ENCODE data around the gene ZFR2. TPM values are rescaled to one million over a fixed set of nuclear protein-coding genes. Genes with fewer than 3 reads are reported as not detected.
"Not testable (repeated sequence)": the region's sequence is repeated elsewhere in the genome, so short reads cannot be mapped to it uniquely, and the experiment has no call there.

Gene ZFR2
- total RNA-seq, 2 donors from 2014 or later: not detected

DNA sequence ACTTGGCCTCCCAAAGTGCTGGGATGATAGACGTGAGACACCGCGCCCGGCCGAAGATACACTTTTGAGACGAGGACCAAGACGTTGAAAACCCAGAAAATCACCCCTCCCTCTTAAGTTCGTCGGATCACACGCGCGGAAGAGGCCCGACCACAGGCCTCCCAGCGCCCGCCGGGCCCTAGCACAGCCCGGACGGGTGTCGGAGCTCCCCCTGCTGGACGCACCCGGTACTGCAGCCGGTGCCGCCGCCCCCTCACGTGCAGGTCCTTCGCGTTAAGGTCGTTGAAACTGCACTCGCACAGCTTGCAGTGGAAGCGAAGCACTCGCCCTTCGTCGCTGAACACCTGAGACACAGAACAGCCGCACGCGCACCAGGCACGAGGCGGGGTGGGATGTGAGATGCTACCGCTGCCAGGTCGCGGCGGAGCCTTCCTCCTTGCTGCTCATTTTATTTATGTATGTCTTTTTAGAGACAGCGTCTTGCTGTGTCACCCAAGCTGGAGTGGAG lies 46.9 kb downstream of the ZFR2 start:
- intact Hi-C loops (cut with DNase I): no loop called here
- DNase-seq (ENCODE audit: low spot score): peak; percentile 91

DNA sequence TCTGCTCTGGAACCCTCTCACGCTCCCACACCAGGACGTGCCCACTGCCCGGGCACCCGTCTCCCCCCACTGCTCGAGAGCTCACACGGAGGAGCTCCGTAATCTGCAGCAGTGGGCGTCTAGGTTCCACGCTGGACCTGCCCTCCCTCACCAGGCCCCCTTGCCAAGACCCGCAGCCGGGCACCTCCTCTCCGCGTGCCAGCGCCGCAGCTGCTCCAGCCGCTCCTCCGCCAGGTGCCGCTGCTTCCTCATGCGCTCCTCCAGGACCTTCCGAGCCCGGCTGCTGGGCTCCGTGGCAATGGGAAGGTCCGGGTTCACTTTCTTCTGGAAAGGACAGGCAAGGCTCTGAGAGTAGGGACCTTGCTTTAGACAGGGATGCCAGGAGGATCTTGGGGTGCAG lies 47.7 kb downstream of the ZFR2 start:
- intact Hi-C loops (cut with DNase I): no loop called here
- no peak for DNase-seq (ENCODE audit: low spot score)

DNA sequence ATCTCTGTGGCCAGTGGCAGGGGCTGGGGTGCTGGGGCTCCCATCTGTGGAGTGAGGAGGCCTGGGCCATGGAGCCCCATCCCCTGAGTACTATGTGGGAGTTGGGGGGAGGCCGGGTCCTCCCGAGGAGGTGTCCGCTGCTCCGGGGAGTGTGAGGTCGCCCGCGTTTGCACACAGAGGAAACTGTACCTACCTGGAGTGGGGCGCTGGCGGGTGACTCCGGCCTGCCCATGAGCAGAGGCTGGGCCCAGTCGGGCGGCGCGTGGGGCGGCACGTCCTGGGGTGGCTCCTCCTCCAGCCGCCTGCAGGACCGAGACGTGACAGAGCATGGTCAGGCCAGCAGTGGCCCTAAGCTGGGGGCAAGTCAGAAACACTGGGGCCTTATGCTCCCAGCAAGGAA lies 48.8 kb downstream of the ZFR2 start:
- intact Hi-C loops (cut with DNase I): loop anchor here in 1 of 2 donors (5.0 kb wide), 1 partner anchor 592 kb away; no protein-coding TSS in a partner anchor
- no peak for DNase-seq (ENCODE audit: low spot score)

DNA sequence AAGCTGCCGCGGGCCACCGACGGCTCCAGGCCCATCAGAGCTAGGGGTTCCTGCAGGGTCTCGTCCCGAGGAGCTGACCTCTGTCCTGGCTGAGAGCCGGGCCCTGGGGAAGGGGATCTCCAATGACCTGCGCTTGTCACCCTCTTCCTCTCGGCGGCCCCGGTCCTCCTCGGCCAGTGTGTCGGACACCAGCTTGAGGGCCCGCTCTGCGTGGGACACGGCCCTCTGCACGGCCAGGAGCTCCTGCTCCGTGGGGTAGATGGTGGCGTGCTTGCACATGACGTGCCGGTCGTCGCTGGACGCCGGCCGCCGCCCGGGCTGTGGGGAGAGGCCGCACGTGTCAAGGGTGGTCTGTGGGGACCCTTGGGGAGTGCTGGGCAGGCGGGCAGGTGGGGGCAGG lies 49.9 kb downstream of the ZFR2 start:
- no peak for DNase-seq (ENCODE audit: low spot score)
- intact Hi-C loops (cut with DNase I): loop anchor here in 1 of 2 donors (5.0 kb wide), 1 partner anchor 593 kb away; no protein-coding TSS in a partner anchor

DNA sequence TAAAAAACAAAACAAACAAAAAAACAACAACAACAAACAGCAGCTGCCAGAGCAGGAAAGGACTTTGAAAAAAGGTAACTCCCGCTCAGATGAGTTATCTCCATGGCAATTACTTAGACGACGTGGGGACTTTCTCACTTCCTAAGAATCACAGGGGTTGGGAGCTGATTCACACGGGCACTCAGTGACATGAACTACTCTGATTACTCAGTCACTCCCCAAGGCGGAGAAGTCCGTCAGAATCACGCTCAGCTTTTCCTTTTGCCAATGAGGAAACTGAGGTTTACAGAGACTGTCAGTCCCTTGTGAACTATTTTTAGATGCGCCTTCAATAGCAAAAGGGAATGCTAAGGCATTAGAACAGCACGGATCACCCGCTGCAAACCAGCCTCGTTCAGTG lies 50.4 kb downstream of the ZFR2 start:
- intact Hi-C loops (cut with DNase I): loop anchor here in 1 of 2 donors (5.0 kb wide), 1 partner anchor 594 kb away; no protein-coding TSS in a partner anchor
- no peak for DNase-seq (ENCODE audit: low spot score)

DNA sequence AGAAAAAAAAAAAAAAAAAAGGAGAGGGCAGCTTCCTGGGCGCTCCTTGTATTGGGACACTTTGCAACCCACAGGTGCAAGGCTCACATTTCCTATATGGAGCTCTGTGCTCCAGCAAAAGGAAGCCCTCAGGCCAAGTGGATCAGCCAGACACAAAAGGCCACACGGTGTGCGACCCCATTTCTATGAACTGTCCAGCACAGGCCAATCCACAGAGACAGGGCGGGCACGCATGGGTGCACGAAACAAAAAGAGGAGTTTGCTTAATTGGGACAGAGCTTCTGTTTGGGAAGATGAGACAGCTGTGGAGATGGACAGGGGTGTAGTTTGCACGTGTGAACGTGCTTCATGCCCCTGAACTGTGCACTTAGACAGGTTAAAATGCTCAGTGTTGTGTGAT lies 51.1 kb downstream of the ZFR2 start:
- intact Hi-C loops (cut with DNase I): loop anchor here in 1 of 2 donors (5.0 kb wide), 1 partner anchor 595 kb away; no protein-coding TSS in a partner anchor
- no peak for DNase-seq (ENCODE audit: low spot score)

DNA sequence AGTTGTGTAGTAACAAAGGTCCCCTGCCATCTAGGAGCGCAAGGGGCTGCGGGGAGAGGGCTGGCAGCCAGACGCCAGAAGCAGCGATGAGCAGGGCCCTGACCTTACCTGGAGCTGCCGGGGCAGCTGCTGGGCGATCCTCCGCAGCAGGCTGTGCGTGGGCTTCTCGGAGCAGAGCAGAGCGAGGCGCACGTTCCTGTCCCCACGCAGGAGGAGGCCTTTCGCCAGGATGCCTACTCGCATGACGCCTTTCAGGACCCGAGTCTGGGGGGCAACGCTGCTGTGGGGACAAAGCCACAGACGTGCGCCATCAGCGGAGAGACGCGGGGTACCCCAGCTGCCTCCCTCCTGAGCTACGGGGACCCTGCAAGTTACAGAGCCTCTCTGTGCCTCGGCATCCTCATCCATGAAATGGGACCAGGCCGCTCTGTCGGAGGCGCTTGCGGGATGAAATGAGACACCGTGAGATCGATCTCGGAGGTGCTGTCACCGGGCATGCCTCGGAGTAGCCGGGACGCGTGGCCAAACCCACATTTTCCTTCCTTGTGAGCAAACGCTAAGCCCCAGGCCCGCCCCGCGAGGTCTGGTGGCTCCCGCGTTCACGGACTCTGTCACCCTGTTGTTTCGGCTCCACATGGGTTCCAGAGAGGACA lies 52.1 kb downstream of the ZFR2 start:
- intact Hi-C loops (cut with DNase I): loop anchor here in 1 of 2 donors (5.0 kb wide), 1 partner anchor 596 kb away; no protein-coding TSS in a partner anchor

DNA sequence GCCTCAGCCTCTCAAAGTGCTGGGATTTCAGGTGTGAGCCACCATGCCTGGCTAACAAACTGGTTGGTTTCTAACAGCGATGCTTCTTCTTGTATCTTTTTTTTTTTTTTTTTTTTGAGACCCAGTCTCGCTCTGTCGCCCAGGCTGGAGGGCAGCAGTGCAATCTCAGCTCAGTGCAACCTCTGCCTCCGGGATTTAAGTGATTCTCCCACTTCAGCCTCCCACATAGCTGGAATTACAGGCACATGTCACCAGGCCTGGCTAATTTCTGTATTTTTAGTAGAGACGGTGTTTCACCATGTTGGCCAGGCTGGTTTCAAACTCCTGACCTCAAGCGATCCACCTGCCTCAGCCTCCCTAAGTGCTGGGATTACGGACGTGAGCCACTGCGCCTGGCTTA lies 52.7 kb downstream of the ZFR2 start:
- intact Hi-C loops (cut with DNase I): loop anchor here in 1 of 2 donors (5.0 kb wide), 1 partner anchor 596 kb away; no protein-coding TSS in a partner anchor
- DNase-seq (ENCODE audit: low spot score): not testable (repeated sequence)

More for the DNA sequence above, 52.1 kb downstream of the ZFR2 start:
- peak; percentile 73 for DNase-seq (ENCODE audit: low spot score)

DNA sequence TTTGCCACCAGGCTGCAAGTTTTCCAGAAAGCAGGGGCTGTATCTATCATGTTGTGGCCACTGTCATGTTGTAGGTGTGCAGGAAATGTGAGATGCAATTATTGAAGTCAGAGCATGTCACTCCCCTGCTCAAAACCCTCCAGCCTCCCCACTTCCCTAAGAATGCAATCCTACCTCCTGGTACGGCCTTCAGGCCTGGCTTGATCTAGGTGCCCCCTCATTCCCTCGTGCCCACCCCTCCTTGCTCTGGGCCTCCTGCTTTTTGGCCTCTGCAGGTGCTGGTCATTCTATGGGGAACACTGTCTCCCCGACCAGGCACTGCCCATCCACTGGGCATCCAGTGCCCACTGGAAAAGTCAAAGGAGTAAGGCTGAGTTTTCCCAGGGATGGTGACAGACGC lies 54.2 kb downstream of the ZFR2 start:
- intact Hi-C loops (cut with DNase I): loop anchor here in 1 of 2 donors (5.0 kb wide), 1 partner anchor 598 kb away; no protein-coding TSS in a partner anchor
- no peak for DNase-seq (ENCODE audit: low spot score)

DNA sequence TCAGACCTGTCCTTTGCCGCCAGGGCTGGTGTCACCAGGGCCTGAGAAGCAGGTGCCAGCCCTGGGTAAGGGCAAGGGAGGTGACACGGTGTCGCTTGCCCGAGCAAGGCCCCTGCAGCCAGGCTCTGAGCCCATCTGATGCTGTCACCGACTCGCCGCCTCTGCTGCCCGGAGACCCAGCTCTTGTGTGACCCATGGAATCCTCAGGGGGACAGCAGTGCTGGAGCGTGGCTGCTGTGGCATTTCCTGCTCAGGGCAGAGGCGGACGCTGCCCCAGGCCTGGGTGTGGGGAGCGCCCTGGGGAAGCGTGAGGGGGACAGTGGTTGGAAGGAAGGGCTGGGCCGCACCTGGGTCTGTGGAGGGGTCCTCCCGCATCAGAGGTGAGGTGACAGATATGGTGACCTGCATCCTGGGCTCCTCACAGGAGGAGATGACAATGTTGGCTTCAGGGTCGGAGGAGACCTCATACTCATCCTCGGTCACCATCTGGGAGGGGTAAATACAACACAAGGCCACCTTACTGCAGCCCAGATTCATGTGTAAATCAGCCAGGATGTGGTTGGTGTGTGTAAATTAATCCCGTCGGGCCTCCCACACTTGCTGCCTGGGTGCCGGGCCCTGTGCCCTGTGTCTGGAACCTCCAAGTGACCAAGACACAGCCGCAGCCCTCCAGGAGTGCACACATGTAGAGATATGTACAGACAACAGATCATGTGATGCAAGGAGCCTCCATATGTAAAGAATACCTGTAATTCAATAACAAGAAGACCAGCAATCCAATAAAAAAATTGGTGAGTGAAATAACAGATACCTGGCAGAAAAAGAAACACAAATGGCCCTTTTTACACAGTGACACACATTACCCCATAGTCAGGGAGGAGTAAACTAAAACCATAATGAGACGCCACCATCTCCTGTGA lies 55.1 kb downstream of the ZFR2 start:
- DNase-seq (ENCODE audit: low spot score): no peak

DNA sequence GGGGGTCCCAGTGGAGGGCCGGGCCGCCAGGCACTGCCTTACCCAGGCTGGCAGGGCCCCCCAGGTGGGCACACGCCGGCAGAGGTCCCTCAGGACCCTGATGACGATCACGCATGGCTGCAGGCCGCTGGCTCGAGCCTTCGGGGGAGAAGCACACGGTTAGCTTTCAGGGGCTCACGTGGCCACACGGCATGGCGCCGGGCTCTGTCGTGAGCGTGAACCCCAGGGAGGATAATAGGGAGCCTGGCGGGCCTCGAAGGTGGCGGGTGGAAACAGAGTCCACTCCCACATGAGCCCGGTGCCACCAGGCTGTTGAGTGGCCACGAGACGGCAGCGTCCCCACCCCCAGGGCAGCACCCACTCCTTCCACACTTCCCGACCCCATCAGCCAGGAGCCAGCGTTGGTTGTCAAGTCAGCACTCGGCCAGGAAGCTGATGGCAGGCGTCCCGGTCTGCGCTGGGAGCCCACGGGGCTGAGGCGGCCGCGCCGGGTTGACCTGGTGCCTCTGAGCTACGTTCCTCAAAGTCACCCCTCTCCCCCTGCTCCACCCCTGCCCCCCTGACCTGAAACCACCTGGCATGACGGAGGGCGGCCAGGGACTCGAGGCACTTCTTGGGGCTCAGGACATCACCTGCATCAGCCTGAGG lies 58.0 kb downstream of the ZFR2 start:
- no peak for DNase-seq (ENCODE audit: low spot score)
- intact Hi-C loops (cut with DNase I): no loop called here

More for the DNA sequence above, 55.1 kb downstream of the ZFR2 start:
- intact Hi-C loops (cut with DNase I): no loop called here

DNA sequence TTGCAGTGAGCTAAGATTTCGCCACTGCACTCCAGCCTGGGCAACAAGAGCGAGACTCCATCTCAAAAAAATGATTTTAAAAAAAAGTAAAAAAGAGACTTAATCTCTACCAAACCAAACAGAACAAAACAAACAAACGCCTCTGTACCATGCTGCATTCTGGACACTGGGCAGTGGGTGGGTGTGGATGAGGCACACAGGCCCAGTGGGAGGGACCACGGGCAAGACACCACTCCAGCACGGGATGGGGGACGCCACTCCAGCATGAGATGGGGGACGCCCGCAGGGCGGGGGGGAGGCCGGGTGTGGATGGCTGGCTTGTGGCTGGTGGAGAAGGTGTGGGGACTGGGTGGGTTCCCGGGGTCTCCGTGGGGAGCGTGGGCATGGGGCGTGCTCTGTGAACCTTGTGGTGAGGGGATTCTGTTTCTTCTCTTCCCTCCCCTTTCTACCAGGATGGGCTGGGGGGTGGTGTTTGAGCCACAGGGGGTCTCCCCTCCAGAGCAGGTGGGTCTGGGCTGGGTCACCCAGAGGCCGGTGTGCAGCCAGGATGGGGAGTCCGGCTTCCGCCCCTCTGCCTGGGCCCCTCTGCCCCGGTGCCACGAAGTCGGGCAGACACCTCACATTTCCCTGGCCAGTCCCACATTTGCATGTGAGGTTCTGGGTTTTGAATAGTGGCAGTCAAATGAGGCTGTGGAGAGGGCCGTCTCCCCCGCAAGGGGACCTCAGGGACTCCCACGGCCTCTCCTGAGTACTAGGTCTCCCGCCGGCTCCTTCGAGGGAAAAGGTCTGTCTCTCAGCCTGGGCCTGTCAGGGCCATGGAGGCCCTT lies 58.7 kb downstream of the ZFR2 start:
- no peak for DNase-seq (ENCODE audit: low spot score)
- intact Hi-C loops (cut with DNase I): no loop called here

DNA sequence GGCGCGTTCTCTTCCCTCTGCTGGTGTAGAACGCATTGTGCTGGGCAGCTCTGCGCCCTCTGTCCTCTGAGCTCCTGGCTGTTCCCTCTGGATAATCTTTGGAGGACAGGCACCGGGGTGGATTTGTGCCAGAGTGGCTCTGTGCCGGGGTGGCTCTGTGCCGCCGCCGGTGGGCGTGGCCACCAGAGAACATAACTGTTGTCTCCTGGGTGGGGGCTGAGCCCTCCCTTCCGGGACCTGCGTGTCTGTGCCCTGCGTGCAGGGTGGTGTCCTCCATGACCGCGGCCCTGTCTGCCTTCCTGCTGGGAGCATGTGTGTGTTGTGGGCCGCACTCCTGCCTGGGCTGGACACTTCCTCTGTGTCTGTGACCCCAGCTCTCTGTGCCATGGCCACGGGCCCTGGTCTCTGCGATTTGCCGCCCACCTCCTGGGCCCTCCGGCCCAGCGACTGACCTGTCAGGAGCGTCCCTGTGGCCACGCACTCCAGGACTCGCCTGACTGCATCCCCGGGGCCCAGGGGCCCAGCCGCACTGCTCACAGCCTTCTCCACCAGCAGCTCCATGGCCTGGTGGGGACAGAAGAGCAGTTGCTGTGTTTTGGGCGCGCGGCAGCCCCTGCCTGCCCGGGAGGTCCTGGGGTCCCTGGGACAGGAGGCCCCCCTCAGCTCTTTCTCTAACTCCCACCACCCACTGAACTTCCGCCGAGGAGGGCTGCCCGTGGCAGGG lies 60.3 kb downstream of the ZFR2 start:
- intact Hi-C loops (cut with DNase I): no loop called here
- no peak for DNase-seq (ENCODE audit: low spot score)

DNA sequence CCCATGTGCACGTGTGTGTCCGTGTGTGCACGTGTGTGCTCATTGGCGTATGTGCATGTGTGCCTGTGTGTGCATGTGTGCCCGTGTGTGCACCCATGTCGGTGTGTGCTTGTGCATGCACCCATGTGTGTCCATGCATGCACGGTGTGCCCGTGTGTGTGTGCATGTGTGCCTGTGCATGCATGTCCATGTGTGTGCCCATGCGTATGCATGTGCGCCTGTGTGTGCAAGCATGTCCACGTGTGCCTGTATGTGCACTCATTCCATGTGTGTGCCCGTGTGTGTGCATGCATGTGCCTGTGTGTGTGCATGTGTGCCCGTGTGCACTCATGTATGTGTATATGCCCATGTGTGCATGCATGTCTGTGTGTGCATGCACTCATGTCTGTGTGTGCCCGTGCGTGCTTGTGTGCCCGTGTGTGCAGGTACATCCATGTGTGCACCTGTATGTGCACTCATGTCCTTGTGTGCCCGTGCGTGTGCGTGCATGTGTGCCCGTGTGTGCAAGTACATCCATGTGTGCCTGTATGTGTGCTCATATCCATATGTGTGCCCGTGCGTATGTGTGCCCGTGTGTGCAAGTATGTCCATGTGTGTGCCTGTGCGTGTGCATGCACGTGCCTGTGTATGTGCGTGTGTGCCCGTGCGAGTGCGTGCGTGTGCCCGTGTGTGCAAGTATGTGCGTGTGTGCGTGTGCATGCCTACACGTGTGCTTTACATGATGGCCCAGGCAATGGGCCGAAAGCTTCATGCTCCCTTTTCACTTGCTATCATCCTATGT lies 61.1 kb downstream of the ZFR2 start:
- intact Hi-C loops (cut with DNase I): no loop called here

DNA sequence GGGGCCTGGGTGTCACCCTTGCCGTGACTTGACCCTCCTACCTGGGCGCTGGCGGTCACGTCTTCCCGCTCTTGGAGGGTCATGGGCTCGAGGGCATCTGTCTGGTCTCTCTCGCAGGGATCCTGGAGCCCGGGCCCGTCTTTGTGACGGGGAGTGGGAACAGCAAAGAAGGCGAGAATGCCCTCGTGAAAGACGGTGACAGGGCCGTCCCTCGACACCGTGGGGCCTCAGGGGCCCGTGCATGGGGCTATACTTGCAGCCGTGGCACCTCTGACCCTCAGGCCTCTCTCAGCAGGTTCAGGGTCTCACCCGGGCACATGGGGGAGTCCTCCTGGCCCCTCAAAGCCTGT lies 61.7 kb downstream of the ZFR2 start:
- intact Hi-C loops (cut with DNase I): no loop called here
- no peak for DNase-seq (ENCODE audit: low spot score)

More for the DNA sequence above, 61.1 kb downstream of the ZFR2 start:
- no peak for DNase-seq (ENCODE audit: low spot score)

DNA sequence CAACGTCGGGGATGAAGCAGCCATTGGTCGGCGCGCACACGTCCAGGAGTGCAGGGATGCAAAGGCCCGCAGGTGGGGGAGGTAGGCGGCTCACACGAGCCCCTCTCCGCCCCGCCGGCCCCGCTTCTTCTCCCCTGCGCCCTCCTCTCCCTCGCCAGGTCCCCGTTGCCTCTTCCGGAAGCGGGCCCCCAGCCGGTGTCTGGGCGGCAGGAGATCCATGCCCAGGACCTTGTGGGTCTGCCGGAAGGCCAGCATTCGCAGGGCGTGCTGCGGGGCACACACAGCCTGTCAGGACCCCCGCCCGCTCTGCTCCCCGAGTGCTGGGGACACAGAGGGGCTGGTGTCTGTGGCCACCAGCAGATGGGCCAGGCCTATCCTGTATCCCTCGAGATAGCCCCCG lies 63.0 kb downstream of the ZFR2 start:
- intact Hi-C loops (cut with DNase I): no loop called here
- no peak for DNase-seq (ENCODE audit: low spot score)

DNA sequence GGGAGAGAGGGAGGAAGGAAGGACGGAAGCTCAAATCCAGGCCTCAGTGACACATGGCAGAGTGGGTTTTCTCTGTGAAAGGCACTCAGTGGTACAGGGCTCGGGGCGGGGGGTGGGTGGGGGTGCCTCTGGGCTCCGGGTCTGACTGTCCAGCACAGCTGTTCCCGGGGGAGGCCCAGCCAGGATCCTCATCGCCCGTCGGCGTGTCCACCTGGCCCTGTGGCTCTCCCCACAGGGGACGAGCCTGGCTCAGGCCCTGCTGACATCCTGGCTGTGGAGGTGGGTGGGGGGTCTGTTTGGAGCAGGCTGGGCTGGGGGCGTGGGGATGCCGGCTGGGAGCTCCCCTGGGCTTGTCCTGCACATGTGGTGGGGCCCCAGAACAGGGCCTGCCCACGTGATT lies 64.4 kb downstream of the ZFR2 start:
- intact Hi-C loops (cut with DNase I): no loop called here

More for the DNA sequence above, 64.4 kb downstream of the ZFR2 start:
- DNase-seq (ENCODE audit: low spot score): no peak
